ENCODE results near the gene ADAD2. TPM values are rescaled to one million over a fixed set of nuclear protein-coding genes. Genes with fewer than 3 reads are reported as not detected.

ADAD2 gene
- total and polyA plus RNA-seq, 9 of the 15 experiments (the other 6 are each of a cell fraction or from before 2014, with no cell fraction given), result 0.07 TPM; not detected in 8

DNA sequence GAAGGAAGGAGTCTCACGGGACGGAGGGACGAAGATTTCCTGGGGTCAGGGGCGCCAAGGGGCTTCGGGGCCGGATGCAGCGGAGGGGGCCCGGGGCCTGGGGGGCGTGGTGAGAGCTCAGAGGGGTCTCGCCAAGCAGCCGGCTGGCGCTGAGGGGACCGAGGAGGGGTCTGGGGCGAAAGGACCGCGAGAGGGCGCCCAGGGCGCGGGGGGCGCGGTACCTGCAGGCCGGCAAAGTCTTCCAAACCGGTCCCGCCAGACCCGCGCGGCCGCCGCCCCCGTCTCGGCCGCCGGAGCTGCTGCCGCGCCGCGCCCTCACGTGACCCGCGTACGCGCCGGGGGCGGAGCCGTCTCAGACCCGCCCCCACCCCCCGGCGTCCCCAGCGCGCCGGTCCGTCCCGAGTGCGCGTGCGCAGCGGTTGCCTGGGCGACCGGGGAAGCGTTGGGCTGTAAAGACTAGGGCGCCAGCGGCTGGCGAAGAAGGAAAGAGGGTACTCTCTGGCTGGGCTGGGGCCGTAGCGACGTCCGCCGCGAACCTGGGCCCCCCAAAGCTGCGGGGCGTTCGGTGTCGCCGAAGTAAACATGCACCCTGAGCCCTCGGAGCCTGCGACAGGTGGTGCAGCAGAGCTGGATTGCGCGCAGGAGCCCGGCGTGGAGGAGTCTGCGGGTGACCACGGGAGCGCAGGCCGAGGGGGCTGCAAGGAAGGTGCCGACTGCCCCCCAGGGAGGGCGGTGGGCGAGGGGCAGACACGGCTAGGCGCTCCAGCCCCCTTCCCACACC, 45.9 kb upstream of the ADAD2 start, which contains the start of the genes DNAAF1 and HSDL1 (continued):
- no peak for TF ChIP-seq ZBTB1 (CRISPR knock-in tag; IDR thresholded peaks at IDR 0.05; ENCODE audit: borderline replicate concordance, low read depth)
- TF ChIP-seq ZFX (CRISPR knock-in tag; IDR thresholded peaks at IDR 0.05), result no peak; the same call in 1 of the 2 replicates
- TF ChIP-seq CXXC5 (CRISPR knock-in tag; IDR thresholded peaks at IDR 0.05), result peak; percentile 99
- TF ChIP-seq ZNF24 (IDR thresholded peaks at IDR 0.05), result no peak
- TF ChIP-seq ZNF282 (CRISPR knock-in tag; IDR thresholded peaks at IDR 0.05), result no peak
- no peak for TF ChIP-seq SIX5 (IDR thresholded peaks at IDR 0.05; ENCODE audit: borderline replicate concordance in 1 of 2, insufficient read depth in 1 of 2, low read depth in 1 of 2, low read length in 2 of 2)
- TF ChIP-seq, protein P1, sequence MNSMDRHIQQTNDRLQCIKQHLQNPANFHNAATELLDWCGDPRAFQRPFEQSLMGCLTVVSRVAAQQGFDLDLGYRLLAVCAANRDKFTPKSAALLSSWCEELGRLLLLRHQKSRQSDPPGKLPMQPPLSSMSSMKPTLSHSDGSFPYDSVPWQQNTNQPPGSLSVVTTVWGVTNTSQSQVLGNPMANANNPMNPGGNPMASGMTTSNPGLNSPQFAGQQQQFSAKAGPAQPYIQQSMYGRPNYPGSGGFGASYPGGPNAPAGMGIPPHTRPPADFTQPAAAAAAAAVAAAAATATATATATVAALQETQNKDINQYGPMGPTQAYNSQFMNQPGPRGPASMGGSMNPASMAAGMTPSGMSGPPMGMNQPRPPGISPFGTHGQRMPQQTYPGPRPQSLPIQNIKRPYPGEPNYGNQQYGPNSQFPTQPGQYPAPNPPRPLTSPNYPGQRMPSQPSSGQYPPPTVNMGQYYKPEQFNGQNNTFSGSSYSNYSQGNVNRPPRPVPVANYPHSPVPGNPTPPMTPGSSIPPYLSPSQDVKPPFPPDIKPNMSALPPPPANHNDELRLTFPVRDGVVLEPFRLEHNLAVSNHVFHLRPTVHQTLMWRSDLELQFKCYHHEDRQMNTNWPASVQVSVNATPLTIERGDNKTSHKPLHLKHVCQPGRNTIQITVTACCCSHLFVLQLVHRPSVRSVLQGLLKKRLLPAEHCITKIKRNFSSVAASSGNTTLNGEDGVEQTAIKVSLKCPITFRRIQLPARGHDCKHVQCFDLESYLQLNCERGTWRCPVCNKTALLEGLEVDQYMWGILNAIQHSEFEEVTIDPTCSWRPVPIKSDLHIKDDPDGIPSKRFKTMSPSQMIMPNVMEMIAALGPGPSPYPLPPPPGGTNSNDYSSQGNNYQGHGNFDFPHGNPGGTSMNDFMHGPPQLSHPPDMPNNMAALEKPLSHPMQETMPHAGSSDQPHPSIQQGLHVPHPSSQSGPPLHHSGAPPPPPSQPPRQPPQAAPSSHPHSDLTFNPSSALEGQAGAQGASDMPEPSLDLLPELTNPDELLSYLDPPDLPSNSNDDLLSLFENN (IDR thresholded peaks at IDR 0.05; ENCODE audit: low read depth in 2 of 2, low read length in 2 of 2), result no peak
- no peak for TF ChIP-seq NFATC3 (IDR thresholded peaks at IDR 0.05)
- TF ChIP-seq, protein P2, sequence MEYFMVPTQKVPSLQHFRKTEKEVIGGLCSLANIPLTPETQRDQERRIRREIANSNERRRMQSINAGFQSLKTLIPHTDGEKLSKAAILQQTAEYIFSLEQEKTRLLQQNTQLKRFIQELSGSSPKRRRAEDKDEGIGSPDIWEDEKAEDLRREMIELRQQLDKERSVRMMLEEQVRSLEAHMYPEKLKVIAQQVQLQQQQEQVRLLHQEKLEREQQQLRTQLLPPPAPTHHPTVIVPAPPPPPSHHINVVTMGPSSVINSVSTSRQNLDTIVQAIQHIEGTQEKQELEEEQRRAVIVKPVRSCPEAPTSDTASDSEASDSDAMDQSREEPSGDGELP (CRISPR knock-in tag; IDR thresholded peaks at IDR 0.05; ENCODE audit: borderline replicate concordance), result peak; percentile 71; the same call in 1 of the 2 replicates
- peak; percentile 70; the same call in 1 of the 2 replicates for TF ChIP-seq FOXK1 (CRISPR knock-in tag; IDR thresholded peaks at IDR 0.05; ENCODE audit: borderline replicate concordance)
- TF ChIP-seq ZNF174 (CRISPR knock-in tag; IDR thresholded peaks at IDR 0.05), result no peak
- no peak for TF ChIP-seq ZNF707 (CRISPR knock-in tag; conservative IDR thresholded peaks at IDR 0.05)
- TF ChIP-seq HDAC1 (IDR thresholded peaks at IDR 0.05), result peak; percentile 14 to 98; a peak in 2 of 4 replicates
- TF ChIP-seq ZNF253 (CRISPR knock-in tag; conservative IDR thresholded peaks at IDR 0.05), result no peak
- TF ChIP-seq KLF10 (CRISPR knock-in tag; IDR thresholded peaks at IDR 0.05), result no peak
- TF ChIP-seq KDM2B (CRISPR knock-in tag; IDR thresholded peaks at IDR 0.05), result 0 out of 2 replicates have a peak, but pooled peaks have one; percentile 27
- no peak for TF ChIP-seq ZBTB8A (IDR thresholded peaks at IDR 0.05; ENCODE audit: partially characterized antibody)
- TF ChIP-seq ZNF175 (CRISPR knock-in tag; IDR thresholded peaks at IDR 0.05; ENCODE audit: low read depth), result no peak
- TF ChIP-seq, protein P3, sequence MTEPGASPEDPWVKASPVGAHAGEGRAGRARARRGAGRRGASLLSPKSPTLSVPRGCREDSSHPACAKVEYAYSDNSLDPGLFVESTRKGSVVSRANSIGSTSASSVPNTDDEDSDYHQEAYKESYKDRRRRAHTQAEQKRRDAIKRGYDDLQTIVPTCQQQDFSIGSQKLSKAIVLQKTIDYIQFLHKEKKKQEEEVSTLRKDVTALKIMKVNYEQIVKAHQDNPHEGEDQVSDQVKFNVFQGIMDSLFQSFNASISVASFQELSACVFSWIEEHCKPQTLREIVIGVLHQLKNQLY (CRISPR knock-in tag; conservative IDR thresholded peaks at IDR 0.05), result no peak
- TF ChIP-seq SRSF3 (IDR thresholded peaks at IDR 0.05; ENCODE audit: insufficient read depth, low read length), result no peak
- no peak for TF ChIP-seq RFX5 (IDR thresholded peaks at IDR 0.05; ENCODE audit: low read depth, low read length)
- no peak for TF ChIP-seq HEY1 (CRISPR knock-in tag; IDR thresholded peaks at IDR 0.05; ENCODE audit: borderline replicate concordance)
- no peak for TF ChIP-seq ZNF436 (CRISPR knock-in tag; IDR thresholded peaks at IDR 0.05)

All from K562 (cell line).